ENCODE measurements around the gene LRIG1.

DNA sequence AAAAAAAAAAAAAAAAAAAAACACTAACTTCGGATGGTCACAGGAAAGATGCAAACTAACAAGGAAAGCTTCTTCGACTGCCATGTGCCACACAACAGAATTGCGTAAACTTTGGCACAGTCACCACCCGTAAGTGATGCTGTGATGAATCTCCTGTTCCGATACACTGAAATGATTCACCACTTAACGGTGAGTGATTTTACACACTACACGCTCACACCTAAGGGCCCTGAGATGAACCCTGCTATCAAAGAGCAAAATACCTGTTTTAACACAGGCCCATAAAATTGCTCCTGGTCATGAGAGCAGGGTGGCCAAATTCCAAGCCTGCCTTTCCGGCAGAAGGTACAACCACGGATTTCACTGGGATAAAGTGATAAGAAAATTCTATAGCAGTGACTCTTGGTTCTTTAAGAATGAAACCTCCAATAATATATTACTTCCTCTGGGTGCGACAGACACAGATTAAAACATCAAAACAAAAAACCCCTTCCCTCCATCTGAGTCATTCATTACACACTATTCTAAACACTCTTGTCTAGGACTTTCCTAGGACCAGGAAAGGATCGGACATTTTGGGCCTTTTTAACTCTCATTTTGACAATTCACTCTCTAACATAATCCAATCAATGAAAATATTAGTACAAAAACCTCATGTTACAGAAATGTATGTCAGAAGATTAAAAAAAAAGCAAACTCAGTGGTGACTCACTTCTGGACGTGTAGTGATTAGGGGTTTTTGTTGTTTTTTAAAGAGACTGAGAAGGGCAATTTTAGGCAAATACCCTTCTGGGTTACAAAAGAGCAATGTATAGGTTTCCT is 28.3 kb downstream of the LRIG1 start:
- TF ChIP-seq, protein P1, sequence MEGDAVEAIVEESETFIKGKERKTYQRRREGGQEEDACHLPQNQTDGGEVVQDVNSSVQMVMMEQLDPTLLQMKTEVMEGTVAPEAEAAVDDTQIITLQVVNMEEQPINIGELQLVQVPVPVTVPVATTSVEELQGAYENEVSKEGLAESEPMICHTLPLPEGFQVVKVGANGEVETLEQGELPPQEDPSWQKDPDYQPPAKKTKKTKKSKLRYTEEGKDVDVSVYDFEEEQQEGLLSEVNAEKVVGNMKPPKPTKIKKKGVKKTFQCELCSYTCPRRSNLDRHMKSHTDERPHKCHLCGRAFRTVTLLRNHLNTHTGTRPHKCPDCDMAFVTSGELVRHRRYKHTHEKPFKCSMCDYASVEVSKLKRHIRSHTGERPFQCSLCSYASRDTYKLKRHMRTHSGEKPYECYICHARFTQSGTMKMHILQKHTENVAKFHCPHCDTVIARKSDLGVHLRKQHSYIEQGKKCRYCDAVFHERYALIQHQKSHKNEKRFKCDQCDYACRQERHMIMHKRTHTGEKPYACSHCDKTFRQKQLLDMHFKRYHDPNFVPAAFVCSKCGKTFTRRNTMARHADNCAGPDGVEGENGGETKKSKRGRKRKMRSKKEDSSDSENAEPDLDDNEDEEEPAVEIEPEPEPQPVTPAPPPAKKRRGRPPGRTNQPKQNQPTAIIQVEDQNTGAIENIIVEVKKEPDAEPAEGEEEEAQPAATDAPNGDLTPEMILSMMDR (IDR thresholded peaks at IDR 0.05; ENCODE audit: low read depth, low read length, poor library complexity, severe bottlenecking): no peak
- no peak for TF ChIP-seq EZH2phosphoT487 (IDR thresholded peaks at IDR 0.05; ENCODE audit: borderline replicate concordance, low read length)
